ENCODE results near the gene STATH. TPM values are rescaled to one million over a fixed set of nuclear protein-coding genes. Genes with fewer than 3 reads are reported as not detected.
"Not testable (repeated sequence)": the region's sequence is repeated elsewhere in the genome, so short reads cannot be mapped to it uniquely, and the experiment has no call there.

The STATH gene, protein sequence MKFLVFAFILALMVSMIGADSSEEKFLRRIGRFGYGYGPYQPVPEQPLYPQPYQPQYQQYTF
- polyA plus RNA-seq (ENCODE audit: insufficient read depth in 1 of 5, insufficient read length in 5 of 5, low replicate concordance in 1 of 5) = under 1 TPM in 1 of 5 donors, not detected in 4; 0.26 TPM
- long read RNA-seq, donor 1 = 0 reads
- long read RNA-seq, donor 2 = 0 reads
- long read RNA-seq, donor 3 = 0 reads
- long read RNA-seq, donor 4 = 0 reads
- long read RNA-seq, donor 5 = 0 reads
- long read RNA-seq, donor 6 = 0 reads
- long read RNA-seq, donor 7 = 0 reads
- long read RNA-seq, donor 8 = 0 reads

DNA sequence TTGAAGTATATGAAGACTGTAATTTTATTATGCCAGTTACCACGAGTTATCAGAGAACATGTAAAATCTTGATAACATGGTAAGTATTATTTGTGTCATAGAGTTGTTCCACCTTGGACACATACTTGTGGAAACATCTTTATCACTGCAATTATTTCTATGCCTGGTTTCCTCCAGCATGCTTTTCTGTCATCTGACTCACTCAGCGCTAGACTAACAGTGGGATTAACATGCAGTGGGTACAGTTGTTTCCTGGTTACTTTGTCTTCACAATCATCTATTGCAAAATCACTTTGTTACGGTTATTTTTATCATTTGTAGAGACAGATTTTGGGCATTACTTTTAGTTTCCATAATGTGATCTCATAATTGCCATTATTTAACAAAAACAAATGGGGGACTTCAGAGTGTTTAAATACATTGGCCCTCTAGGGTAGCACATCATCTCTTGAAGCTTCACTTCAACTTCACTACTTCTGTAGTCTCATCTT lies at the start of gene STATH:
Gene STATH (plus strand): TSS at position 441 of the 491 bp plus-strand sequence. CDS start 2,472 bp downstream, outside the sequence.
- DNase-seq = no peak

DNA sequence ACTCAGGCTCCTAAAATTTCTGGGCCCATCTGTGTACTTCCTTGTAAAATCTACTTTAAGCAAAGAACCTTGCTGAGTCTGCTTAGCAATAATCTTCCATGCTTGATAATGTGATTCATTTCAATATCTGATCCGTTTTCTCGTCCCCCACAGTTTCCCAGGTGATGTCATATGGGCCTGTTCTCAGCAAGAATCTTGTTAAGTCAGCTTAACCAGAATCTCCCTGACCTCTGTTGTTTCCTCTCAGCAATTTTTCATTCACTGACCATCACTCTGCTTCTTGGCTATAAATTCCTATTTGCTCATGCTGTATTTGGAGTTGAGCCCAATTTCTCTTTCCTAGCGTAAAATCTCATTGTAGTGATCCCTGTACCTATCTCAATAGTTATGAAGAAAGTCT lies 44.2 kb upstream of the STATH start:
- no peak for DNase-seq

DNA sequence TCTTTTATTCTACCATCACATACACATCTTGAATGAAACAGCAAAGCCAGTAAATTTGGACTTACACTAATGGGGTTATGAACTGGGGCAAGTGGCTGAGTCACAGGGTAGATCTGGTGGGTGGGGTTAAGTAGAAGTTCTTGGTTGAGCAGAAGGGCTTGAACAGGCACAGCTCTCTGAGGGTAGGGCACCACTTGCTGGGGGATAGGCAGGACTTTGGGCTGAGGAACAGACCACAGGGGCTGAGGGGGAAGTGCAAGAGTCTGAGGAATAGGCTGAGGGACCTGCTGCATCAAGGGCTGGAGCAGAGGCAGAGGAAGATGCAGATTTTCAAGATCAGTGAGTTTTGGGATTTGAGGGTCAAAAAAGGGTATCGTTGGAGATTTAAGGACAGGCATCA lies 38.6 kb upstream of the STATH start:
- no peak for DNase-seq

DNA sequence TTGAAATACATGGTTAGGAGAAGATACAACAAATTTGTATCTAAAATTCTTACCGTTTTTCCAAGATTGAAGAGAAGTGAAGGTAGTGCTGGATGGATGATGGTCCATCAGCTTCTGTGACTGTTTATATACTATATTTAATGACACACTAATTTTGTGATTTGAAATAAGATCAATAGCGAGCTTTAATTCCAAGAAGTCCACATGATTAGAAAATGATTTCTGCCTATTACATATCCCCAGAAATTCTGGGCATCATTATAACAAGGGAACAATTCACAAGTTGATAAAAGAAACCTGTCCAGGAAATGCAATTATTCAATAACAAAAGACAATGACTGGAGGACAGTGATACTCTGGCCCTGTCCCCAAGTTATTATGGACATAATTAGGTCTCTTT lies 30.1 kb upstream of the STATH start, which contains the start of gene CSN2:
Gene CSN2 (minus strand): TSS at position 101 of the 400 bp plus-strand sequence. CDS start 4,733 bp downstream, outside the sequence.
- no peak for DNase-seq

DNA sequence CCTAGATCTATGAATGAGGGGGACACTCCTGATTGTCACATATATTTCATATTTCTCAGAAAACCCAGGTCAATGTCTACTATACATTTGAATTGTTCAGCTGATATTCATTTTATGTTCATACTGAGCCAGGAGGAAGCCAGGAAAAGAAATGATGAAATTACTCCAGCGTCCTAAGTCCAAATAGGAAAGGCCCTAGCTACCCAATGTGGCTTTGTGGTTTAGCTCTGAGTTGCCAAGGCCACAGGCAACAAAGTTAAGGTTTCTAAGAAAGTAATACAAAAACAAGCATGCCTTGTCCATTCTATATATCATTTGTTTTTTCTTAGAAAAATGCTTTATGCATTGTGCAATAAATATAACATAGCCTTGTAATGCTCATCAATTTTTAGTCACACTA lies 25.7 kb upstream of the STATH start:
- no peak for DNase-seq

DNA sequence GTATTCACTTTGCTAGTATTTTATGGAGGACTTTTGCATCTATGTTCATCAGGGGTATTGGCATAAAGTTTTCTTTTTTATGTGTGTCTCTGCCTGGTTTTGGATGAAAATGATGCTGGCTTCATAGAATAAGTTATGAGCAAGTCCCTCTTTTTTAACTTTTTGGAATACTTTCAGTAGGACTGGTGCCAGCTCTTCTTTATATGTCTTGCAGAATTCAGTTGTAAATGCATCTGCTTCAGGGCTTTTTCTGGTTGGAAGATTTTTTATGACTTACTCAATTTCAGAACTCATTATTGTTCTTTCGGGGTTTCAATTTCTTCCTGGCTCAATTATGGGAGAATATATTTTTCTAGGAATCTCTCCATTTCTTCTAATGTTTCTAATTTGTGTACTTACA lies 21.1 kb upstream of the STATH start:
- no peak for DNase-seq

DNA sequence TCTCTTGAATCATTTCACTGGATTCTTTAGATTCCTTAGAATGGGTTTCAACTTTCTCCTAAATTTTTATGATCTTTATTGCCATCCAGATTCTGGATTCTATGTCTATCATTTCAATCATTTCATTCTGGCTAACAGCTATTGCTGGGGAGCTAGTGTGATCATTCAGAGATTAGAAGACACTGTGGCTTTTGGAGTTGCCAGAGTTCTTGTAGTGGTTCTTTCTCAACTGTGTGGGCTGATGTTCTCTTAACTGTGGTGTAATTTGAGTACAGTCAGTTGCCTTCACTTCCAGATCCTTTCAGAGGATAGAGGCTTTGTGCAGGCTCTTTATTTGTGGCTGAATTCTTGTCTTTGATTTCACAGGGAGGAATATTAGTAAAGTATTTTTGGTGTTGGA lies 18.2 kb upstream of the STATH start:
- DNase-seq = no peak

DNA sequence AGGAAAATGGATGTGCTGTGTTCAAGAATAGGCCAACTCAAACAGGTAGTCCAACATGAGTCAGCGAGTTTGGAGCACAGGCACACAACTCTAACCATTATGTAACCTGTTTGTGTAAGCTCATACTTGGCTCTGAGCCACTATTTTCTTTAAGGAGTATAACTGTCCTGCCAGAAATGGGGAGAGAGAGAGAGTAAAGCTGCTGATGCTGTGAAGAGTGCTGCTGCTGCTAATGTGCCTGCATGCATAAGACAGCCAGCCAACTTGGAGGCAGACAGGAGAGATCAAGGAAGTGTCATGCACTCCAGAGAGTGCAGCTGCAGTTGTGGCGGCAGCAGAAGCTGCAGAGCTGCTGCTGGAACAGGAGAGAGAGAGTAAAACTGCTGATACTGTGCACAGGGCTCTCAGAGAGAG lies 11.7 kb upstream of the STATH start:
- peak; percentile 36 to 41 for DNase-seq

DNA sequence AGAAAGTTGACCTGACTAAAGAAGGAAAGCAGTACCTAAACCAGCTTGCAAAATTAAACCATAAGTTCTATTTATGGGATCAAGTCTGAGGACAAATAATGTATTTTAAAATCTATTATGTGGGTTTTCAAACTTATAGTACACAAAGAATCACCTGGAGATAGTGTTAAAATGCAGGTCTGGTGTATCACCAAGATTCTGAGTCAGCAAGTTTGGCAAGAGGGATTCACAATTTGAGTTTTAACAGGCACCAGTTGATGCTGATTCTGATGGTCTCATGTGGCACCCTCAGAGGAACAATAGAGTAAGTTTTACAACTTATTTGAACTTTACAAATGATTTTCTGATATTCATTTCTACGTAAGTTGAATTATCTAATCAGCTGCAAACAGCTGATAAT lies 9.1 kb upstream of the STATH start:
- no peak for DNase-seq

DNA sequence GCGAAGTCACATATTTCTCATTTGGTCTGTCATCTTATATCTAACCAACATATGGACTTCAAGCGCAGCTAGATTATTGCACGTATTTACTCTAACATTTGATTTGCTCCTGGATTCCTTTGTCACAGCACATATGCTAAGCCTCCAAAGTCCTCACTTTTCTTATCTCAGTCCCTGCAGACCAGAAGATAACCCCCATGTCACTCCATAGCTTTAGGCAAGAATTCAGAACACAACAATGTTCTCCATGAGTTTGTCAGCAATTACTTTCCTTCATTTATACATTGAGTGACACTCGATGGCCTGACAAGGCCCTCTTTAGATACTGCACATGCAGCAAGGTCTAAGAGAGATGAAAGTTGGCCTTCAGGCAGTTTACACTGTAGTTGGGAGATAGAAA lies 4.8 kb upstream of the STATH start:
- DNase-seq = no peak

DNA sequence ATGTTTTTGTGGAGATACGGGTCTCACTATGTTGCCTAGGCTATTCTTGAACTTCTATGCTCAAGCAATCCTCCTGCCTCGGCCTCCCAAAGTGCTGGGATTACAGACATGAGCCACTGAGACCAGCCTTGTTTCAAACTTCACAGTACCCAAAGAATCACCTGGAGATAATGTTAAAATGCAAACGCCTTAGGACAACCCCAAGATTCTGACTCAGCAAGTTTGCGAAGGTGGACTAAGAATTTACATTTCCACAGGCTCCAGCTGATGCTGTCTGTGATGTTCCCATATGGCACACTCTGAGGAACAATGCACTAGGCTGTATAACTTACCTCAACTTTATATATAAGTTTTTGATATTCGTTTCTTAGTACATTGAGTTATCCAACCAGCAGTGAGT lies 984 bp upstream of the STATH start:
- DNase-seq = no peak

DNA sequence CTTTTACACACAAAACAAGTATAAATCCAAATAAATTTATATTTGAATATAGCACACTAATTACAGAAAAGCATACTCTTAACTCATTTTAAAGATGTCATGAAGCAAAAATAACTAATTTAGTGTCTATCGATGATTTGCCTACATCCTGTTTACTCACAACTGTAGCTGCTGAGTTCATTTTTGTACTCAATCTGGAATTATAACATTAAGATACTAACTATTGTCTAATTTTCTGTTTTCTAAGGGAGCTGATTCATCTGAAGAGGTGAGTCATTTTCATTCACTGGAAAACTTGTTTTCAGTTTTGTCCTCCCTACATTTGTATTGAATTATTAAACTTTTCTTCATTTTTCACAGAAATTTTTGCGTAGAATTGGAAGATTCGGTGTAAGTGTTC lies 3.7 kb downstream of the STATH start:
- no peak for DNase-seq

DNA sequence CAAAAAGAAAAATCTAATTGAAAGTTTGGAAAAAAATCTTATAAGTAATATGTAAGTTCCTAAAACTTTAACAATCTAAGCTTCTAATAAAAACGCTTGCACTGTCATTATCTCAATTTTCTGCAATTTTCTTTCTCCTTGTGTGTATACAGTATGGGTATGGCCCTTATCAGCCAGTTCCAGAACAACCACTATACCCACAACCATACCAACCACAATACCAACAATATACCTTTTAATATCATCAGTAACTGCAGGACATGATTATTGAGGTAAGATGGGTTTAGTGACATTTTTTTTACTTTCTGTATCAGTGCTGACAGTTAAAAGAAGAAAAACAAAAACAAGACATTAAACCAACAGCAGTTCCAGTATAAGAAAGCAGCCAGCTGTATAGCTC lies 4.9 kb downstream of the STATH start:
- DNase-seq = no peak

DNA sequence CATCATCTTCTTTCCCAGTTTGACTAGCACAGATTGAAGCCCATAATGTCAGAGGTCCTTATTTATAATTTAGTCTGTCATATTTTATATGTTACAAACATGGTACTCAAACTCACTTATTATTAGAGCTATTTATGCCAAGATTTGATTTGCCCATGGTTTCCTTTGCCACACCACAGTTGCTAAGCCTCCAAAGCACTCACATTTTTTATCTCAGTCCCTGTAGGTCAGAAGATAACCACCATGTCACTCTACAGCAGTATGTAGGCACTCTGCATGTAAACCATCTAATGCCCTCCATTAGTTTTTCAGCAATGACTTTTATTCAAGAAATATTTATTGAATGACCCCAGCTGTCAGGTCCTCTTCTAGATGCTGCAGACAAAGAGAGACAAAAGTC lies 6.7 kb downstream of the STATH start:
- no peak for DNase-seq

DNA sequence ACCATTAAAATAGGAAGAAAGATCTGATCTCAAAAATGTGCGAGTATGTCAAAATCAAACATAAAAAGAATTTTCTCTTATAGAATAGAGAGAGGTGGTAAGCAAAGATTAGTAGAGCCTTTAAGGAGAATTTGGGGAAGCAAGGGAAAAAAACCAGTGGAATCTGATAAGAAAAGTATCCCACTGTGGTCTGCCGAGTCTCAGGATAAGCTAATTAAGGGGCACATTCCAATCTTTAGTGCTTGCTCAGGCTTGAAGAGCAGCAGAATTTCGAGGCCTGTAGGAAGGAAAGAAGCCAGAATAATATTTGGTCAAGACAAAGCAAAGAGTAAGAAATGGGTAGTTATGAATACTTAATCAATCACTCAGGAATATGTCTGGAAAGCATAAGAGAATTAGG lies 13.0 kb downstream of the STATH start:
- DNase-seq = no peak

DNA sequence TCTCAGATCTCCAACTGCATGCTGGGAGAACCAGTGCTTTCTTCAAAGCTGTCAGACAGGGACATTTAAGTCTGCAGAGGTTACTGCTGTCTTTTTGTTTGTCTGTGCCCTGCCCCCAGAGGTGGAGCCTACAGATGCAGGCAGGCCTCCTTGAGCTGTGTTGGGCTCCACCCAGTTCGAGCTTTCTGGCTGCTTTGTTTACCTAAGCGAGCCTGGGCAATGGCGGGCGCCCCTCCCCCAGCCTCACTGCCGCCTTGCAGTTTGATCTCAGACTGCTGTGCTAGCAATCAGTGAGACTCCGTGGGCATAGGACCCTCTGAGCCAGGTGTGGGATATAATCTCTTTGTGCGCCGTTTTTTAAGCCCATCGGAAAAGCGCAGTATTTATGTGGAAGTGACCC lies 23.2 kb downstream of the STATH start:
- not testable (repeated sequence) for DNase-seq

DNA sequence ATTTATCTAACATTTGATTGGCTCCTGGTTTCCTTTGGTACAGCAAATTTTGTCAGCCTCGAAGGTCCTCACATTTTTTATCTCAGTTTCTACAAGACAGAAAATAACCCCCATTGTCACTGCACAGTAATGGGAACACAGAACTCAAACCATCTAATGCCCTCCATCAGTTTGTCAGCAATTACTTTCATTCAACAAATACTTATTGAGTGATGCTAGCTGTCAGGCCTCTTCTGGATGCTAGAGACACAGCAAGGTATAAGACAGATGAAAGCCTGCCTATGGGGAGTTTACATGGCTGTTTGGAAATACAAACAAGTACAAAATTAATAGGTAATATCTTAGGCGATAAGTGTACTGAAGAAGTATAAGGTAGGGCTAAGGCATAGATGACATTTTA lies 27.5 kb downstream of the STATH start:
- DNase-seq = no peak

DNA sequence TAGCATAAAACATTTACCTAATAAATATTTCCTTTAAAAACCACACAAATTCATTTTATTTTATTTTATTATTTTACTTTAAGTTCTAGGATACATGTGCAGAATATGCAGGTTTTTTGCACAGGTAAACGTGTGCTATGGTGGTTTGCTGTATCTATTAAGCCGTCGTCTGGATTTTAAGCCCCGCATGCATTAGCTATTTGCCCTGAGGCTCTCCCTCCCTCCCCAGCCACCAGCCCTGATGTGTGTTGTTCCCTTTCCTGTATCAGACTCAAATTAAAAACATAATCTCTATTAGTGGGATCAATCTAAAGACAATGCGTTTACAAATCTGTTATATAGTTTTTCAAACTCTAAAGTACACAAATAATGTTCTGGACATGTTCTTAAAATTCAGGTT lies 31.2 kb downstream of the STATH start:
- DNase-seq = no peak

DNA sequence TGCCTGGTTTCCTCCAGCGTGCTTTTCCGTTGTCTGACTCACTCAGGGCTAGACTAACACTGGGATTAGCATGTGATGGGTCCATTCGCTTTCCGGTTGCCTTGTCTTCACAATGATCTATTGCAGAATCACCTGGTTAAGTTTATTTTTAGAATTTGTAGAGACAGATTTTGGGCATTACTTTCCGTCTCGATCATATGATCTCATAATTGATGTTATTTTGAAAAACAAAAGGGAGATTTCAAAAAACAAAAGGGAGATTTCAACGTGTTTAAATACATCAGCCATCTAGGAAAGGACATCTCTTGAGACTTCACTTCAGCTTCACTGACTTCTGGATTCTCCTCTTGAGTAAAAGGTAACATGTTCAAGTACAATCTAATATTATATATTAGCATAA lies 32.4 kb downstream of the STATH start, which contains the start of gene HTN3:
Gene HTN3 (plus strand): TSS at position 301 of the 400 bp plus-strand sequence. CDS start 2,282 bp downstream, outside the sequence.
- not testable (repeated sequence) for DNase-seq

DNA sequence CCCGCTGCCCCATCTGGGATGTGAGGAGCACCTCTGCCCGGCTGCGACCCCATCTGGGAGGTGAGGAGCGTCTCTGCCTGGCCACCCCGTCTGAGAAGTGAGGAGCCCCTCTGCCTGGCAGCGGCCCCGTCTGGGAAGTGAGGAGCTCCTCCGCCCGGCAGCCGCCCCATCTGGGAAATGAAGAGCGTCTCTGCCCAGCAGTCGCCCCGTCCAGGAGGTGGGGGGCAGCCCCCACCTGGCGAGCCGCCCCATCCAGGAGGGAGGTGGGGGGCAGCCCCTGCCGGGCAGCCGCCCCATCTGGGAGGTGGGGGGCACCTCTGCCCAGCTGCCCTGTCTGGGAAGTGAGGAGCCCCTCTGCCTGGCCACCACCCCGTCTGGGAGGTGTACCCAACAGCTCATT lies 41.8 kb downstream of the STATH start:
- DNase-seq = not testable (repeated sequence)

DNA sequence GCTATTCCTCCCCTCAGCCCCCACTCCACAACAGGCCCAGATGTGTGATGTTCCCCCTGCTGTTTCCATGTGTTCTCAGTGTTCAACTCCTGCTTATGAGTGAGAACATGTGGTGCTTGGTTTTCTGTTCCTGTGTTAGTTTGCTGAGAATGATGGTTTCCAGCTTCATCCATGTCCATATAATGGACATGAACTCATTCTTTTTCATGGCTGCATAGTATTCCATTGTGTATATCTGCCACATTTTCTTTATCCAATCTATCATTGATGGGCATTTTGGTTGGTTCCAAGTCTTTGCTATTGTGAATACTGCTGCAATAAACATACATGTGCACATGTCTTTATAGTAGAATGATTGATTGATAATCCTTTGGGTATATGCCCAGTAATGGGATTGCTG lies 44.2 kb downstream of the STATH start:
- DNase-seq = not testable (repeated sequence)

DNA sequence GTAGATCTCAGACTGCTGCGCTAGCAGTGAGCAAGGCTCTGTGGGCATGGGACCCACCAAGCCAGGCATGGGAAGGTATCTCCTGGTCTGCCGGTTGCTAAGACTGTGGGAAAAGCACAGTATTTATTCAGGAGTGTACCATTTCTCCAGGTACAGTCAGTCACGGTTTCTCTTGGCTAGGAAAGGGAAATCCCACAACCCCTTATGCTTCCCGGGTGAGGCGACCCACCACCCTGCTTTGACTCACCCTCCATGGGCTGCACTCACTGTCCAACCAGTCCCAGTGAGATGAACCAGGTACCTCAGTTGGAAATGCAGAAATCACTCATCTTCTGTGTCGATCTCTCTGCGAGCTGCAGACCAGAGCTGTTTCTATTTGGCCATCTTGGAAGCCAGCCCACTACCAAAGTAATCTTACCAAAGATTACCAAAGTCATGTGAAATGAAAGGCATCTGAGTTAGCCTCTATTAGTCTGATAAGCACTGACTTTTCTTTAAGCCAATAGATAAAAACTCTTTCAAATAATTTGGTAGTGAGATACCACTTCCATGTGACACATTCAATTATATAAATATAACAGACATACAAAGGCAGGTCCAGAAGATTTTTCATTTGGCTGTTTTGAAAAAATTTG lies 46.0 kb downstream of the STATH start:
- DNase-seq = no peak

DNA sequence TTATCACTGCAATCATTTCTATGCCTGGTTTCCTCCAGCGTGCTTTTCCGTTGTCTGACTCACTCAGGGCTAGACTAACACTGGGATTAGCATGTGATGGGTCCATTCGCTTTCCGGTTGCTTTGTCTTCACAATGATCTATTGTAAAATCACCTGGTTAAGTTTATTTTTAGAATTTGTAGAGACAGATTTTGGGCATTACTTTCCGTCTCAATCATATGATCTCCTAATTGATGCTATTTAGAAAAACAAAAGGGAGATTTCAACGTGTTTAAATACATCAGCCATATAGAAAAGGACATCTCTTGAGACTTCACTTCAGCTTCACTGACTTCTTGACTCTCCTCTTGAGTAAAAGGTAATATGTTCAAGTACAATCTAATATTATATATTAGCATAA lies 54.4 kb downstream of the STATH start, which contains the start of gene HTN1:
Gene HTN1 (plus strand): TSS at position 301 of the 400 bp plus-strand sequence. CDS start 2,639 bp downstream, outside the sequence.
- not testable (repeated sequence) for DNase-seq

All from right lung (tissue), 10 donors.